Amniotic stem cell (primary cell): ENCODE measurements around the gene TCEAL6.
"Not testable (repeated sequence)": the region's sequence is repeated elsewhere in the genome, so short reads cannot be mapped to it uniquely, and the experiment has no call there.

ENCODE experiments used
- DNase-seq: peaks from one replicate; lab custom pipeline; 2025; lab: John Stamatoyannopoulos, UW

TCEAL6 gene

DNA sequence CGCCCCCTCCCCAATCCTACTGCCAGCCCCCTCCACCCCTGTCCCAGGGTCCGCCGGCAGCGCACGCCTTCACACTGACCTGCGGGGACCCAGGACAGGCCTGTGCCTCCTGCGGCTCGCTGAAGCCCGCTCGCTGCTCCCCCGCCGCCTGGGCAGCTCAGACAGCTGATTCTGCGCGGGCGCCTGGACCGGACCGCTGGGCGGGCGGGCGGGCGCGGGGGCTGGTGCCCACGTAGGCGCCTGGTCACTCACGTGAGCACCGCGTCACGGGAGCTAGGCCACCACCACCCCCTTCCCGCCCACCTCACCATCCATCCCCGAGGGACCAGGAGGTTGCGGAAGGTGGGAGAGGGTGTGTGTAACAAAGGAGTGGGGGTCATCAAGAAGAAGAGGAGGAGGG lies at the start of gene TCEAL6:
Gene TCEAL6 (minus strand): TSS at position 208 of the 400 bp plus-strand sequence.
- DNase-seq = not testable (repeated sequence)

DNA sequence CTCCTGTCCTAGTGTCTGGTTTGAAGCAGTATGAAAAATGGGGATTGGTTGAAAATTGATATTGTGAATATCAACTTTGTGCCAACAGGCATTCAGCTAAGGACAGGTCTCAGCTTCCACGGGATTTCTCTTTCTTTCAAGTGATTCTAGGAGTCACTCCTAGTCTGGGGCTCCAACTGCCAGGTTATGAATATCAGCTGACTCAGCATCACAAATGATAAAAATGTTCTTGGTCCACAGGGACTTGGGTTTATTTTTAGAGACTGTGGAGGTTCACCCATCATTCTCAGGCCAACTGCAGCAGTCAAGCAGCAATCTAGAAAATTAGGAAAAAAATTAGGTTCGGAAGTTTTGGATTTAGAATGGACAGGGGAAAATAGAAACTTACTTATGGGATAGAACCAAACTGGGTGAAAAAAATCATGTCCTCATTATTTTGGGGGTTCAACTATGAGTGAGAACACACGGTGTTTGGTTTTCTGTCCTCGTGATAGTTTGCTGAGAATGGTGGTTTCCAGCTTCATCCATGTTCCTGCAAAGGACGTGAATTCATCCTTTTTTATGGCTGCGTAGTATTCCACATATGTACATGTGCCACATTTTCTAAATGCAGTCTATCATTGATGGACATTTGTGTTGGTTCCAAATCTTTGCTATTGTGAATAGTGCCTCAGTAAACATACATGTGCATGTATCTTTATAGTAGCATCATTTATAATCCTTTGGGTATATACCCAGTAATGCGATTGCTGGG lies 43.9 kb upstream of the TCEAL6 start:
- DNase-seq = no peak

DNA sequence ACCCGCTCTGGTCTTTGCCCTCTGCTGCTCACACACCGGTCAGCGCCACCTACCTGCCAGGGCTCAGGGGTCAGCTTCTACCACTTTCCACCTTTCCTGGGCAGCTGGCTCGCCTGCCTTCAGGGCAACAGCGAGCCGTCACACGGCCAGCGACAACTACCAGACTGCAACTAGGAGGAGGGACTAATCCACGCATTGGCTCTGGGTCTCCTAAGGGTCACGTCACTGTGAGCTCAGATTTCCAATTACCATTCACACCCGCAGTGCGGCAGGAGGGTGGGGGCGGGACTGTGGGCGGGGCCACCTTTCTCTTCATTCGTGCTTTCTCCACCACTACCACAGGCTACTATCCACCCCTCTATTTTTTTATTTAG lies 13.5 kb upstream of the TCEAL6 start, which contains the start of gene BEX5:
Gene BEX5 (minus strand): TSS at position 172 of the 374 bp plus-strand sequence. CDS start 1,712 bp downstream, outside the sequence.
- DNase-seq = no peak

DNA sequence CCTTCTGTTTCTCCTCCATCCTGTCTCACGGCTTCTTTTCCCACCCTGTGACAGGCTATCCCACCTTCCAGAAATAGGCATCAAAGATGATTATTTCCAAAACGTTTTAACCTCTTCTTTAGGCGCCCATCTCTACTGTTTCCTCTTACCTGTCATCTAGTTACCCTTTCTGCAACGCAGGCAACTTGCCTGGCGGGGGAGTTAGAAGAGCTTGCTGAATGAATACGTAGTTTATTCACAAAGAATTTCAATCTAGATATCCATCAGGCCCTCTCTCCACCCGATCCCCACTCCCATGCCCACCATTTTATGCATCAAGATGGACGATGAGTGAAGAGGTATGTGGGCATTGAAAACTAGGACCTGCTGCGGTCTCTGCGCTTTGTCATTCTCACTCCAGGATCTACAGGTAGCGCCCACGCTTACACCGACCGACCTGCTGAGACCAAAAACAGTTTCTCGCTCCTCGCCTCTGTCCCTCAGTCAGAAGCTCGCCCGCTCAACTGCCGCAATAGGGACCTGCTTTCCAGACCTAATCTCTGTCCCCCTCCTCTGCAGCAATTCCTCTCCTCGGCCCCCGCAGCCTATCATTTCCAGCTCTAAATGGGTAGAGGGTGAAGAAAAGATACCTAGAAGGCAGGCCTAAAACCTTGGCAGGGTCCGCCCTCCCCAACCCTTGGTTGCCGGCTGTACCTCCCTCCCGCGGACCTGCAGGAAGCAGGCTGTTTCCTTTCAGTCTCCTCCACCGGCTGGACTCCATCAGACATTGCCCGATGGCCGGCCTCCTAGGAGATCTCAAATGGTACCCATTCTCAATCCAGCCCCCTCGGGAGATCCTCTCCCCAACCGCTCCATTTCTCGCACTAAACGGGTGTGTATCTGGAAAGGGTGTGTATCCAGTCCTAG lies 12.9 kb upstream of the TCEAL6 start:
- DNase-seq = no peak

DNA sequence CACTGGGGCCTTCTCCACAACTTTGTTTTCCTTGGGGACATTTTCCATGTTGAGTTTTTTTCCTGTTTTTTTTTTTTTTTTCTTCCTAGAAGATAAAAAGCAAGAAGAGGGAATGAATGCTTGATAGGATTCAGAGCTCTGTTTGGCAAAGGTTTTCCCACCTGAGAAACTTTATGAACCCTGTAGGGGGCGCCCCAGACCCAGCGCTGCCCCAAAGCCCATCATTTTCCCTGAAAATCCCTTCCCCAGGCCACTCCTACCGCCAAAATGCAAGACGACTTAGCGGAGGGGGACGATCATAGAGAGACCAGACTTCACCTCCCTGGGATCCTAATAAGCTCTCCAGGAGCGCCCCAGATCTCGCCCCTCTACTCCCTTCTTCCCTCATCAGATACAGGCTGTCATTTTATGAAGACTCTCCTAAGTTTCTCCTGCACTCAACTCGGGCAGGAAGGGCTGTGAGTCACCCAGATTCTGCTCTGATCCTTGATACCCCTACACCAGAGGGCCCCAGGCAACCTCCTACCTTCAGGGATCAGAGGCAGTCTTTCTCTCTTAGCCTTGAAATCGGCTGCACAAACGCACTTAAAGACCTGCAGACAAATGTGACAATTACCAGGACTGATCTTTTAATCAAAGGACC lies 12.1 kb upstream of the TCEAL6 start:
- no peak for DNase-seq

GRCh38 chrX:102141631-102142030 lies 650 bp downstream of the TCEAL6 start:
- not testable (repeated sequence) for DNase-seq

GRCh38 chrX:102140876-102141275 lies 1.4 kb downstream of the TCEAL6 start:
- not testable (repeated sequence) for DNase-seq

DNA sequence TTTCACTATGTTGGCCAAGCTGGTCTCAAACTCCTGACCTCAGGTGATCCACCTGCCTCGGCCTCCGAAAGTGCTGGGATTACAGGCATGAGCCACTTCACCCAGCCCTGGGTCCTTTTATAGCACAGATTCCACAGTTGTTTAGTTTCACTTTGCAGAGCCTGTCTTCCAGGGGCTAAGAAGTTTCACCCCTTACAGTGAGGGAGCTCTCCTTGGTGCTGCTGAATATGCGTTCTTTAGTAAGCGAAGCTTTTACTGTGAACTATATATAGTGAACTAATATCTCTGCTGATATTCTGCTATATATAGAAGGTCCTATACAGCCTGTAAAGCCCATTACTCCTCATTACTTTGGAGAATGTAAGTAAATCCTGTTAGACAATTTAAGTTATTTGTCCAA lies 4.2 kb downstream of the TCEAL6 start:
- DNase-seq = no peak

GRCh38 chrX:102129473-102129872 lies 12.8 kb downstream of the TCEAL6 start:
- DNase-seq = no peak

DNA sequence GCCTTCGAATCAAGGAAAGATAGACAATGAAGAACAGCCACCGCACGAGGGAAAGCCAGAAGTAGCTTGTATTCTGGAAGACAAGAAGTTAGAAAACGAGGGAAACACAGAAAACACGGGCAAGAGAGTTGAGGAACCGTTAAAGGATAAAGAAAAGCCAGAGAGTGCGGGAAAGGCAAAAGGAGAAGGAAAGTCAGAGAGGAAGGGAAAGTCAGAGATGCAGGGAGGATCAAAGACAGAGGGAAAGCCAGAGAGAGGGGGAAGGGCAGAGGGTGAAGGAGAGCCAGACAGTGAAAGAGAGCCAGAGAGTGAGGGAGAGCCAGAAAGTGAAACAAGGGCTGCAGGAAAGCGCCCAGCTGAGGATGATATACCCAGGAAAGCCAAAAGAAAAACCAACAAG lies 15.4 kb downstream of the TCEAL6 start:
- no peak for DNase-seq

DNA sequence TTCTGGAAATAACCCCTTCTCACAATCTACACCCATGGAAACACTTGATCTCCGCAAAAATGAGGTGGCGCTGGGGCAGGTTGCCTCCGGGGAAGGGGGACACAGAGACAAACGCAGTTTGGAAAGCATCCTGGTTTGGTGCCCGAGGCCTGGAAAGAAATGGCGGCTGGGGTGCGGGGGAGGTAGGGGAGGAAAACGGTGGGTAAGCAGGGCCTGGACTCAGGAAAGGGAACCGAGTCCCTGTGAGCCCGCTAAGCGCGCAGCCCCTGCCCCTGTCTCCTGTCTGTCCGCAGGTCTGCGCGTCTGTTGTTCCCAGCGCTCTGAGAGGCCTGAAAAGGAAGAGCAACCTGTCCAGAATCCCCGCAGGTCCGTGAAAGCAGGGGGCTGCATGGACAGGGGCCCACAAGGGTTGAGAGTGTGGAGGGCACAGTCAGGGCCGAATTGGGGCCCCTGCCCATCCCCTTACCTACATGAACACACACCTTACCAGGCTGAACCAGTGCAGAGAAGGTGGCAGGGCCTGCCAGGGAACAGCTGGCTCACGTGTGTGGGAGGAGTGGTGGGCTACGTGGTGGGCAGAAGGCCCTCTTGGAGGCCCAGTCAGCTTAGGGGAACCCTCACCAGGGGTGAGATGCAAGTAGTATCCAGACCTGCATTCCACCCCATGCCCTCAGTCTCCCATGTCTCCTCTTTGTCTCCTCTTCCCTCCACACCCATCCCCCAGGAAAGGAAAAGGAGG lies 16.0 kb downstream of the TCEAL6 start:
- not testable (repeated sequence) for DNase-seq

DNA sequence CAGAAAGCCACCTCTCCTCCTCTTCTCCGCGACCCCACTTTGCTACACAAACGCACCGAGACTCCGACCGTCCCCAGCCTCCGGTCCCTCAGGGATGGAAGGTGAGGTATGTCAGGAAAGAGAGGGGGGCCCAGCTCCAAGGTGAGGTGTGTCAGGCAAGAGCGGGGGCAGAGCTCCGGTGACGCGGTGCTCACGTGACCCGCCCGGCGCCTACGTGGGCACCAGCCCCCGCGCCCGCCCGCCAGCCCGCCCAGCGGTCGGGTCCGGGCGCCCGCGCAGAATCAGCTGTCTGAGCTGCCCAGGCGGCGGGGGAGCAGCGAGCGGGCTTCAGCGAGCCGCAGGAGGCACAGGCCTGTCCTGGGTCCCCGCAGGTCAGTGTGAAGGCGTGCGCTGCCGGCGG lies 16.8 kb downstream of the TCEAL6 start, which contains the start of gene TCEAL2:
Gene TCEAL2 (plus strand): TSS at position 244 of the 400 bp plus-strand sequence. CDS start 1,152 bp downstream, outside the sequence.
- DNase-seq = not testable (repeated sequence)

DNA sequence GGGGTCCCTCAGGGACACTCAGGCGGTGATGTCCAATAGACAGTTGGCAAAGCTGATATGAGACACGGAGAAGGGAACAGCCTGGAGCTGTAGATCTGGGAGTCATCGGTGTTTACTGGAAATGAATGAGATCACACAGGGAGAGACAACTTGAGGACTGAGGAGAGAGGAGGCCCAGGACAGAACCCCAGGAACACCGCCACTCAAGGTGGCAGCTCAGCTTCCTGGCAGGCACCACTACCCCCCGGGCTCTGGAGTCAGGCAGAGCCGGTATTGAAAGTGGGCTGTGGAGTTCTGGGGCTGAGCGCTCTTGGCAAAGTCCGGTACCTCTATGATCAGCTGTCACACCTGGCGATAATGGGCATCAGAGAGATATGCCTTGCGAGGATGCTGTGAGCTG lies 17.3 kb downstream of the TCEAL6 start:
- not testable (repeated sequence) for DNase-seq

GRCh38 chrX:102115748-102116147 lies 26.5 kb downstream of the TCEAL6 start:
- DNase-seq = no peak

- DNase-seq = no peak
These were observed 28.9 kb downstream of the TCEAL6 start for GRCh38 chrX:102113367-102113766.
